ENCODE data around the gene IMMP2L.

Gene IMMP2L

GRCh38 chr7:110852156-110852940 is 709.9 kb downstream of the IMMP2L start:
- no peak for DNase-seq

GRCh38 chr7:110850224-110850623 is 712.1 kb downstream of the IMMP2L start:
- DNase-seq: no peak

GRCh38 chr7:110842796-110843195 is 719.5 kb downstream of the IMMP2L start:
- DNase-seq: no peak

- DNase-seq: no peak
Observed at GRCh38 chr7:110841840-110842545, 720.3 kb downstream of the IMMP2L start.

- DNase-seq: no peak
Observed at GRCh38 chr7:110839866-110840265, 722.4 kb downstream of the IMMP2L start.

GRCh38 chr7:110835849-110836248 is 726.4 kb downstream of the IMMP2L start:
- DNase-seq: no peak

GRCh38 chr7:110835218-110835617 is 727.1 kb downstream of the IMMP2L start:
- DNase-seq: no peak

GRCh38 chr7:110831419-110831818 is 730.9 kb downstream of the IMMP2L start:
- no peak for DNase-seq

GRCh38 chr7:110830778-110831177 is 731.5 kb downstream of the IMMP2L start:
- DNase-seq: no peak

GRCh38 chr7:110827936-110828335 is 734.4 kb downstream of the IMMP2L start:
- DNase-seq: no peak

- DNase-seq: no peak
Observed at GRCh38 chr7:110827287-110827855, 734.9 kb downstream of the IMMP2L start.

GRCh38 chr7:110813986-110814385 is 748.3 kb downstream of the IMMP2L start:
- DNase-seq: no peak

- no peak for DNase-seq
Observed at GRCh38 chr7:110809832-110810231, 752.5 kb downstream of the IMMP2L start.

- DNase-seq: no peak
Observed at GRCh38 chr7:110808361-110808760, 753.9 kb downstream of the IMMP2L start.

GRCh38 chr7:110804501-110804900 is 757.8 kb downstream of the IMMP2L start:
- DNase-seq: no peak

- no peak for DNase-seq
Observed at GRCh38 chr7:110803602-110804143, 758.6 kb downstream of the IMMP2L start.

- DNase-seq: no peak
Observed at GRCh38 chr7:110801502-110801901, 760.8 kb downstream of the IMMP2L start.

- DNase-seq: no peak
Observed at GRCh38 chr7:110800984-110801383, 761.3 kb downstream of the IMMP2L start.

GRCh38 chr7:110797656-110798055 is 764.6 kb downstream of the IMMP2L start:
- DNase-seq: no peak

- no peak for DNase-seq
Observed at GRCh38 chr7:110790992-110791391, 771.3 kb downstream of the IMMP2L start.

- no peak for DNase-seq
Observed at GRCh38 chr7:110786328-110786965, 775.8 kb downstream of the IMMP2L start.

GRCh38 chr7:110784749-110785148 is 777.5 kb downstream of the IMMP2L start:
- DNase-seq: no peak

GRCh38 chr7:110780712-110781111 is 781.6 kb downstream of the IMMP2L start:
- no peak for DNase-seq

All from hippocampal formation (tissue), 2 donors.